GM23338 (cell line): Measurements from ENCODE around the gene POPDC2. TPM values are rescaled to one million over a fixed set of nuclear protein-coding genes. Genes with fewer than 3 reads are reported as not detected.

Experiments
- ATAC-seq: fragments of 200-7000 bp; cut with Tn5 transposase; 3 replicates; pipeline ENCODE4 v1.9.1; 2020
- DNase-seq: peaks from one replicate; pipeline ENCODE4 v3.0.0-alpha.2; 2015; ENCODE audit warnings: low spot score
- H2AFZ ChIP-seq: fragments of 200-600 bp; sonication (generic); 2 replicates; pipeline ENCODE4 v1.8.0; 2016; ENCODE audit warnings: antibody characterized with exemption, mild to moderate bottlenecking, moderate library complexity
- H3F3A ChIP-seq: fragments of 200-600 bp; sonication (generic); replicated peaks from 2 replicates; pipeline ENCODE4 v1.8.0; 2017; ENCODE audit warnings: antibody characterized with exemption, mixed run types, low read depth
- H3K27ac ChIP-seq: fragments of 200-600 bp; sonication (generic); 2 replicates; pipeline ENCODE4 v1.6.1; 2016; ENCODE audit warnings: low read depth
- H3K27me3 ChIP-seq: fragments of 200-600 bp; sonication (generic); 2 replicates; pipeline ENCODE4 v1.8.0; 2016; ENCODE audit warnings: mild to moderate bottlenecking, mixed run types, moderate library complexity; ENCODE audit not compliant: insufficient read depth
- H3K36me3 ChIP-seq: fragments of 200-600 bp; sonication (generic); 2 replicates; pipeline ENCODE4 v1.8.0; 2016; ENCODE audit warnings: mild to moderate bottlenecking; ENCODE audit not compliant: insufficient read depth
- H3K4me1 ChIP-seq: fragments of 200-600 bp; sonication (generic); 2 replicates; pipeline ENCODE4 v1.8.0; 2016; ENCODE audit warnings: mild to moderate bottlenecking, moderate library complexity; ENCODE audit not compliant: insufficient read depth
- H3K4me2 ChIP-seq: fragments of 200-600 bp; sonication (generic); 2 replicates; pipeline ENCODE4 v1.7.1; 2017; ENCODE audit warnings: mixed run types
- H3K4me3 ChIP-seq: fragments of 200-600 bp; sonication (generic); 2 replicates; pipeline ENCODE4 v1.6.1; 2016; ENCODE audit warnings: mixed run types
- H3K79me2 ChIP-seq: fragments of 200-600 bp; sonication (generic); replicated peaks from 2 replicates; pipeline ENCODE4 v1.8.0; 2017; ENCODE audit warnings: mild to moderate bottlenecking; ENCODE audit not compliant: insufficient read depth
- H3K9me2 ChIP-seq: fragments of 200-600 bp; sonication (generic); 2 replicates; pipeline ENCODE4 v1.8.0; 2017; ENCODE audit not compliant: insufficient read depth
- H4K20me1 ChIP-seq: fragments of 200-600 bp; sonication (generic); replicated peaks from 2 replicates; pipeline ENCODE4 v1.8.0; 2017; ENCODE audit warnings: mild to moderate bottlenecking; ENCODE audit not compliant: insufficient read depth
- H3K27ac Mint-ChIP-seq: 2 replicates; pipeline ENCODE4 v1.8.0; 2020; ENCODE audit warnings: inconsistent platforms, mild to moderate bottlenecking, moderate library complexity, mixed read lengths
- H3K27me3 Mint-ChIP-seq: 3 replicates; pipeline ENCODE4 v1.8.0; 2022; ENCODE audit warnings: low read depth, mild to moderate bottlenecking, moderate library complexity, mixed read lengths, inconsistent platforms; ENCODE audit not compliant: insufficient read depth, poor library complexity
- H3K36me3 Mint-ChIP-seq: 3 replicates; pipeline ENCODE4 v1.8.0; 2021; ENCODE audit warnings: low read depth, mild to moderate bottlenecking, inconsistent platforms, moderate library complexity, mixed read lengths
- H3K4me1 Mint-ChIP-seq: 3 replicates; pipeline ENCODE4 v1.8.0; 2020; ENCODE audit warnings: mild to moderate bottlenecking, inconsistent platforms, mixed read lengths
- H3K4me3 Mint-ChIP-seq: 3 replicates; pipeline ENCODE4 v1.8.0; 2021; ENCODE audit warnings: moderate library complexity, mild to moderate bottlenecking, inconsistent platforms, mixed read lengths
- H3K9me3 Mint-ChIP-seq: 3 replicates; pipeline ENCODE4 v1.8.0; 2020; ENCODE audit warnings: moderate library complexity, mild to moderate bottlenecking, inconsistent platforms, mixed read lengths
- CREB1 ChIP-seq: fragments of 250-450 bp; sonication (Bioruptor Pico); IDR thresholded peaks from 2 replicates; pipeline ENCODE4 v1.5.0; 2020; ENCODE audit warnings: low read depth, mild to moderate bottlenecking, moderate library complexity
- CTCF ChIP-seq, 2 experiments: fragments of 200-600 bp in 1 of 2; sonication (generic) in 1 of 2; conservative IDR thresholded peaks; 2 replicates each; pipeline versions ENCODE4 v1.5.1 to v1.6.1; 2016 to 2017; ENCODE audit warnings: antibody characterized with exemption in 2 of 2, low read depth in 2 of 2, mild to moderate bottlenecking in 2 of 2, moderate library complexity in 1 of 2
- EZH2 ChIP-seq: fragments of 200-600 bp; sonication (generic); IDR thresholded peaks from one replicate; pipeline ENCODE4 v1.8.0; 2017; ENCODE audit warnings: antibody characterized with exemption, mild to moderate bottlenecking, low read depth; ENCODE audit not compliant: unreplicated experiment
- EZH2phosphoT487 ChIP-seq: fragments of 200-600 bp; sonication (generic); IDR thresholded peaks from one replicate; pipeline ENCODE4 v1.8.1; 2018; ENCODE audit warnings: antibody characterized with exemption; ENCODE audit not compliant: unreplicated experiment
- JUNB ChIP-seq: IDR thresholded peaks from one replicate; pipeline ENCODE4 v1.6.1; 2016; ENCODE audit warnings: antibody characterized with exemption; ENCODE audit not compliant: unreplicated experiment
- NANOG ChIP-seq: IDR thresholded peaks from 2 replicates; pipeline ENCODE4 v1.6.1; 2016; ENCODE audit warnings: antibody characterized with exemption, borderline replicate concordance
- POLR2AphosphoS5 ChIP-seq: IDR thresholded peaks from 2 replicates; pipeline ENCODE4 v1.6.1; 2016; ENCODE audit warnings: antibody characterized with exemption, low read depth
- REST ChIP-seq: IDR thresholded peaks from one replicate; pipeline ENCODE4 v1.6.1; 2018; ENCODE audit warnings: antibody characterized with exemption; ENCODE audit not compliant: unreplicated experiment
- STAT1 ChIP-seq: IDR thresholded peaks from one replicate; pipeline ENCODE4 v1.6.1; 2016; ENCODE audit warnings: antibody characterized with exemption; ENCODE audit not compliant: unreplicated experiment
- ZNF114 ChIP-seq: fragments of 250-450 bp; sonication (Bioruptor Pico); IDR thresholded peaks from 2 replicates; pipeline ENCODE4 v1.5.0; 2020; ENCODE audit warnings: mild to moderate bottlenecking, moderate library complexity
- ZNF331 ChIP-seq: fragments of 250-450 bp; sonication (Bioruptor Pico); IDR thresholded peaks from 2 replicates; pipeline ENCODE4 v1.5.0; 2020; ENCODE audit warnings: low read depth, mild to moderate bottlenecking, moderate library complexity
- polyA plus RNA-seq: library from polyadenylated mRNA; unstranded; fragments of >200 nt; fragmentation: Nextera tagmentation; extraction: Ambion mirVana; gene quantifications from 2 replicates; pipeline ENCODE4 v1.2.1, GENCODE V29; 2016
- total RNA-seq: library from RNA; depleted of rRNA; stranded (reverse); fragments of >200 nt; shearing (Covaris generic); gene quantifications from 2 replicates; pipeline ENCODE4 v1.2.3, GENCODE V29; 2014
- TF ChIP-seq, protein P1 (sequence below): IDR thresholded peaks from 2 replicates; pipeline ENCODE4 v1.6.1; 2016; ENCODE audit warnings: antibody characterized with exemption

The POPDC2 gene
- total and polyA plus RNA-seq, 2 experiments from 2014 or later = 0.36 TPM; not detected in 1

- H3K27me3 Mint-ChIP-seq = no peaks in the 10 kb centered on the region
- no peaks in the 10 kb centered on the region for H4K20me1 ChIP-seq
- H3K36me3 Mint-ChIP-seq = no peaks in the 10 kb centered on the region
- H2AFZ ChIP-seq = peak overlapping the region; percentile 86
- no peaks in the 10 kb centered on the region for H3K9me2 ChIP-seq
- no peak overlapping the region for H3K27ac ChIP-seq
- ATAC-seq = peak; percentile 63
- H3K9me3 Mint-ChIP-seq = no peaks in the 10 kb centered on the region
- no peaks in the 10 kb centered on the region for H3K4me1 ChIP-seq
- H3K4me3 Mint-ChIP-seq = no peak overlapping the region
- no peak overlapping the region for H3K4me2 ChIP-seq
- TF ChIP-seq REST (no peak), STAT1 (no peak), ZNF331 (no peak), JUNB (no peak), EZH2 (no peak), POLR2AphosphoS5 (no peak), ZNF114 (CRISPR knock-in tag) (no peak), NANOG (no peak), CREB1 (CRISPR knock-in tag) (no peak)
- TF ChIP-seq, protein P1, sequence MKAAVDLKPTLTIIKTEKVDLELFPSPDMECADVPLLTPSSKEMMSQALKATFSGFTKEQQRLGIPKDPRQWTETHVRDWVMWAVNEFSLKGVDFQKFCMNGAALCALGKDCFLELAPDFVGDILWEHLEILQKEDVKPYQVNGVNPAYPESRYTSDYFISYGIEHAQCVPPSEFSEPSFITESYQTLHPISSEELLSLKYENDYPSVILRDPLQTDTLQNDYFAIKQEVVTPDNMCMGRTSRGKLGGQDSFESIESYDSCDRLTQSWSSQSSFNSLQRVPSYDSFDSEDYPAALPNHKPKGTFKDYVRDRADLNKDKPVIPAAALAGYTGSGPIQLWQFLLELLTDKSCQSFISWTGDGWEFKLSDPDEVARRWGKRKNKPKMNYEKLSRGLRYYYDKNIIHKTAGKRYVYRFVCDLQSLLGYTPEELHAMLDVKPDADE = no peak
- peaks cover 19% of the 10 kb centered on the region for H3K4me1 Mint-ChIP-seq
- H3K36me3 ChIP-seq = no peaks in the 10 kb centered on the region
- H3K27me3 ChIP-seq = no peaks in the 10 kb centered on the region
- H3K27ac Mint-ChIP-seq = 0 out of 2 replicates have a peak overlapping the region, but pooled peaks have one; percentile 21
- no peak for DNase-seq
- H3F3A ChIP-seq = no peaks in the 10 kb centered on the region
- no peak overlapping the region for H3K4me3 ChIP-seq
- no peaks in the 10 kb centered on the region for H3K79me2 ChIP-seq
Measured at GRCh38 chr3:119630128-119630879, 30.1 kb downstream of the POPDC2 start.

GRCh38 chr3:119628816-119629445, 31.5 kb downstream of the POPDC2 start:
- no peak overlapping the region for H3K4me3 Mint-ChIP-seq
- H3K27me3 ChIP-seq = no peaks in the 10 kb centered on the region
- H3K4me3 ChIP-seq = no peak overlapping the region
- no peak for DNase-seq
- peaks cover 21% of the 10 kb centered on the region for H3K4me1 Mint-ChIP-seq
- no peak overlapping the region for H3K27ac Mint-ChIP-seq
- no peak overlapping the region for H3K27ac ChIP-seq
- no peaks in the 10 kb centered on the region for H3K36me3 ChIP-seq
- no peak for ATAC-seq
- no peaks in the 10 kb centered on the region for H3K36me3 Mint-ChIP-seq
- H3F3A ChIP-seq = no peaks in the 10 kb centered on the region
- H3K9me3 Mint-ChIP-seq = no peaks in the 10 kb centered on the region
- H2AFZ ChIP-seq = no peak overlapping the region
- H3K27me3 Mint-ChIP-seq = peaks cover 2% of the 10 kb centered on the region
- H3K9me2 ChIP-seq = no peaks in the 10 kb centered on the region
- no peaks in the 10 kb centered on the region for H4K20me1 ChIP-seq
- H3K4me2 ChIP-seq = no peak overlapping the region
- no peaks in the 10 kb centered on the region for H3K4me1 ChIP-seq
- H3K79me2 ChIP-seq = no peaks in the 10 kb centered on the region
- no peak for TF ChIP-seq STAT1
- TF ChIP-seq ZNF114 (CRISPR knock-in tag) = no peak
- TF ChIP-seq EZH2phosphoT487 = no peak
- TF ChIP-seq REST = no peak
- no peak for TF ChIP-seq CTCF (conservative IDR thresholded peaks at IDR 0.05; ENCODE audit: low read depth in 2 of 2)
- no peak for TF ChIP-seq ZNF331
- no peak for TF ChIP-seq EZH2
- TF ChIP-seq JUNB = no peak
- TF ChIP-seq POLR2AphosphoS5 = no peak
